Panc1 (cell line): ENCODE results near the gene UIMC1. TPM values are rescaled to one million over a fixed set of nuclear protein-coding genes. Genes with fewer than 3 reads are reported as not detected.

Experiments
- ATAC-seq: fragments of 200-7000 bp; cut with Tn5 transposase; 2 replicates; pipeline ENCODE4 v1.9.1; 2020; ENCODE audit warnings: mild to moderate bottlenecking, moderate library complexity
- BruUV-seq: library from RNA; stranded (reverse); fragments of 400-500 nt; replicated peaks from 2 replicates; lab custom pipeline; 2021; lab: Mats Ljungman, UMichigan
- CTCF ChIA-PET: fragments of 300-600 bp; sonication (Branson Sonifier 250); formaldehyde crosslinking; loops from one replicate; lab custom pipeline; 2022; ENCODE audit warnings: antibody characterized with exemption; lab: Charles Lee
- POLR2A ChIA-PET: fragments of 300-600 bp; sonication (Branson Sonifier 250); formaldehyde crosslinking; loops from one replicate; lab custom pipeline; 2022; ENCODE audit warnings: antibody characterized with exemption; lab: Charles Lee
- DNase-seq: peaks from one replicate; pipeline ENCODE4 v3.0.0-alpha.2; 2010; ENCODE audit warnings: low read depth, low spot score
- H3K27ac ChIP-seq: 2 replicates; pipeline ENCODE4 v1.5.1; 2011; ENCODE audit warnings: mild to moderate bottlenecking, low read length, inconsistent platforms
- H3K27me3 ChIP-seq: fragments of 200-500 bp; sonication (Bioruptor generic); 2 replicates; pipeline ENCODE4 v1.6.0; 2014; ENCODE audit warnings: low read length, inconsistent platforms; ENCODE audit not compliant: control insufficient read depth, insufficient read depth
- H3K36me3 ChIP-seq: fragments of 200-500 bp; sonication (Bioruptor generic); 2 replicates; pipeline ENCODE4 v1.5.1; 2014; ENCODE audit warnings: inconsistent platforms, mild to moderate bottlenecking, low read length, moderate library complexity; ENCODE audit not compliant: control insufficient read depth, insufficient read depth
- H3K4me1 ChIP-seq: 2 replicates; pipeline ENCODE4 v1.5.1; 2011; ENCODE audit warnings: inconsistent platforms, mild to moderate bottlenecking, low read length, moderate library complexity; ENCODE audit not compliant: control insufficient read depth, insufficient read depth
- H3K4me3 ChIP-seq, 2 experiments: 2 replicates each; pipeline ENCODE4 v1.5.1; 2011 to 2012; ENCODE audit warnings: low read depth in 2 of 2, low read length in 2 of 2, mild to moderate bottlenecking in 2 of 2, inconsistent platforms in 1 of 2, moderate library complexity in 1 of 2
- H3K9me3 ChIP-seq: fragments of 200-500 bp; sonication (Bioruptor generic); 2 replicates; pipeline ENCODE4 v1.5.1; 2014; ENCODE audit warnings: low read depth, mild to moderate bottlenecking, inconsistent platforms, low read length, moderate library complexity; ENCODE audit not compliant: control insufficient read depth, insufficient read depth
- POLR2AphosphoS5 ChIP-seq: IDR thresholded peaks from 2 replicates; pipeline ENCODE4 v1.6.1; 2012; ENCODE audit warnings: mild to moderate bottlenecking, low read depth, low read length, moderate library complexity
- SIN3A ChIP-seq: IDR thresholded peaks from 2 replicates; pipeline ENCODE4 v1.6.1; 2012; ENCODE audit warnings: low read depth, mild to moderate bottlenecking, low read length, moderate library complexity, borderline replicate concordance; ENCODE audit not compliant: insufficient read depth
- TCF7L2 ChIP-seq: IDR thresholded peaks from 2 replicates; pipeline ENCODE4 v1.6.1; 2011; ENCODE audit warnings: mild to moderate bottlenecking, low read depth, low read length, inconsistent platforms
- in situ Hi-C: cut with HindIII; loops from 2 replicates; pipeline ENCODE4 v1.10.0; 2016; ENCODE audit warnings: low sequenced_read_pairs, low pct_unique_long_range_greater_than_20kb
- intact Hi-C: fragments of 100-400 bp; cut with micrococcal nuclease; formaldehyde crosslinking; loops from one replicate; pipeline ENCODE4 v1.10.0; 2022; ENCODE audit not compliant: unreplicated experiment
- total RNA-seq: library from RNA; stranded (reverse); gene quantifications from one replicate; pipeline ENCODE4 v1.2.1, GENCODE V29; 2021; ENCODE audit not compliant: unreplicated experiment
- TF ChIP-seq, protein P1 (sequence below), 2 experiments: IDR thresholded peaks; 2 replicates each; pipeline ENCODE4 v1.6.1; 2011 to 2012; ENCODE audit warnings: low read depth in 2 of 2, control low read depth in 1 of 2, low read length in 1 of 2, mild to moderate bottlenecking in 1 of 2, moderate library complexity in 1 of 2; ENCODE audit not compliant: insufficient read depth in 1 of 2
- TF ChIP-seq, protein P2 (sequence below): fragments of 450-650 bp; IDR thresholded peaks from 2 replicates; pipeline ENCODE4 v1.5.1; 2017; ENCODE audit warnings: mild to moderate bottlenecking

UIMC1 gene
- total RNA-seq, 1 experiment from 2014 or later = 37.1 TPM

DNA sequence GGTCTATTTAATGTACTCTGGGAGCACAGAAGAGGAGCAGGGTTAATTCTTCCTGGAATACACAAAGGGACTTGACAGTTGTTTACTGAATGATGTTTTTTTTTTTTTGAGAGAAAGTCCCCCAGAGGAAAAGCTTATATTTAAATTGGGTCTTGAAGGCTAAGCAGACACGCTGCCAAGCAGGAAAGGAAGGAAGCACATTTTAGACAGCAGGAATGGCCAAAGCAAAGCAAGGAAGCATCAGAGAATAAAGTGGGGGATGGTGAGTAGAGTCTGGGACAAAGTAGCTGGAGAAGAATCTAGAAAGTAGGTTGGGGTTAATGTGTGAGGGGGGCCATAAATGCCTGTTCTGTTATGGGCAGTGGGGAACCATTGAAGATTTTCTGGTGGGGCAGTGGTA, 37.4 kb upstream of the UIMC1 start:
- ChIA-PET POLR2A (no interaction called here), CTCF (interaction anchor here (0.7 kb wide), 1 partner anchor 26 kb away, joined by 5 read pairs; no protein-coding TSS in a partner anchor)
- H3K27ac ChIP-seq = no peak overlapping the region
- no TSS peak for BruUV-seq
- no peak overlapping the region for H3K4me3 ChIP-seq
- intact Hi-C loops = no loop called here
- DNase-seq (no peak), ATAC-seq (no peak)
- no peaks in the 10 kb centered on the region for H3K9me3 ChIP-seq
- H3K4me1 ChIP-seq = no peaks in the 10 kb centered on the region
- TF ChIP-seq POLR2AphosphoS5 = no peak
- TF ChIP-seq SIN3A = no peak
- TF ChIP-seq, protein P1, sequence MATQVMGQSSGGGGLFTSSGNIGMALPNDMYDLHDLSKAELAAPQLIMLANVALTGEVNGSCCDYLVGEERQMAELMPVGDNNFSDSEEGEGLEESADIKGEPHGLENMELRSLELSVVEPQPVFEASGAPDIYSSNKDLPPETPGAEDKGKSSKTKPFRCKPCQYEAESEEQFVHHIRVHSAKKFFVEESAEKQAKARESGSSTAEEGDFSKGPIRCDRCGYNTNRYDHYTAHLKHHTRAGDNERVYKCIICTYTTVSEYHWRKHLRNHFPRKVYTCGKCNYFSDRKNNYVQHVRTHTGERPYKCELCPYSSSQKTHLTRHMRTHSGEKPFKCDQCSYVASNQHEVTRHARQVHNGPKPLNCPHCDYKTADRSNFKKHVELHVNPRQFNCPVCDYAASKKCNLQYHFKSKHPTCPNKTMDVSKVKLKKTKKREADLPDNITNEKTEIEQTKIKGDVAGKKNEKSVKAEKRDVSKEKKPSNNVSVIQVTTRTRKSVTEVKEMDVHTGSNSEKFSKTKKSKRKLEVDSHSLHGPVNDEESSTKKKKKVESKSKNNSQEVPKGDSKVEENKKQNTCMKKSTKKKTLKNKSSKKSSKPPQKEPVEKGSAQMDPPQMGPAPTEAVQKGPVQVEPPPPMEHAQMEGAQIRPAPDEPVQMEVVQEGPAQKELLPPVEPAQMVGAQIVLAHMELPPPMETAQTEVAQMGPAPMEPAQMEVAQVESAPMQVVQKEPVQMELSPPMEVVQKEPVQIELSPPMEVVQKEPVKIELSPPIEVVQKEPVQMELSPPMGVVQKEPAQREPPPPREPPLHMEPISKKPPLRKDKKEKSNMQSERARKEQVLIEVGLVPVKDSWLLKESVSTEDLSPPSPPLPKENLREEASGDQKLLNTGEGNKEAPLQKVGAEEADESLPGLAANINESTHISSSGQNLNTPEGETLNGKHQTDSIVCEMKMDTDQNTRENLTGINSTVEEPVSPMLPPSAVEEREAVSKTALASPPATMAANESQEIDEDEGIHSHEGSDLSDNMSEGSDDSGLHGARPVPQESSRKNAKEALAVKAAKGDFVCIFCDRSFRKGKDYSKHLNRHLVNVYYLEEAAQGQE (IDR thresholded peaks at IDR 0.05; ENCODE audit: insufficient read depth in 1 of 2, low read depth in 2 of 2, low read length in 1 of 2) = no peak
- TF ChIP-seq, protein P2, sequence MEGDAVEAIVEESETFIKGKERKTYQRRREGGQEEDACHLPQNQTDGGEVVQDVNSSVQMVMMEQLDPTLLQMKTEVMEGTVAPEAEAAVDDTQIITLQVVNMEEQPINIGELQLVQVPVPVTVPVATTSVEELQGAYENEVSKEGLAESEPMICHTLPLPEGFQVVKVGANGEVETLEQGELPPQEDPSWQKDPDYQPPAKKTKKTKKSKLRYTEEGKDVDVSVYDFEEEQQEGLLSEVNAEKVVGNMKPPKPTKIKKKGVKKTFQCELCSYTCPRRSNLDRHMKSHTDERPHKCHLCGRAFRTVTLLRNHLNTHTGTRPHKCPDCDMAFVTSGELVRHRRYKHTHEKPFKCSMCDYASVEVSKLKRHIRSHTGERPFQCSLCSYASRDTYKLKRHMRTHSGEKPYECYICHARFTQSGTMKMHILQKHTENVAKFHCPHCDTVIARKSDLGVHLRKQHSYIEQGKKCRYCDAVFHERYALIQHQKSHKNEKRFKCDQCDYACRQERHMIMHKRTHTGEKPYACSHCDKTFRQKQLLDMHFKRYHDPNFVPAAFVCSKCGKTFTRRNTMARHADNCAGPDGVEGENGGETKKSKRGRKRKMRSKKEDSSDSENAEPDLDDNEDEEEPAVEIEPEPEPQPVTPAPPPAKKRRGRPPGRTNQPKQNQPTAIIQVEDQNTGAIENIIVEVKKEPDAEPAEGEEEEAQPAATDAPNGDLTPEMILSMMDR = no peak
- no peak for TF ChIP-seq TCF7L2
- in situ Hi-C loops = no loop called here
- no peaks in the 10 kb centered on the region for H3K27me3 ChIP-seq
- H3K36me3 ChIP-seq = peaks cover 2% of the 10 kb centered on the region

DNA sequence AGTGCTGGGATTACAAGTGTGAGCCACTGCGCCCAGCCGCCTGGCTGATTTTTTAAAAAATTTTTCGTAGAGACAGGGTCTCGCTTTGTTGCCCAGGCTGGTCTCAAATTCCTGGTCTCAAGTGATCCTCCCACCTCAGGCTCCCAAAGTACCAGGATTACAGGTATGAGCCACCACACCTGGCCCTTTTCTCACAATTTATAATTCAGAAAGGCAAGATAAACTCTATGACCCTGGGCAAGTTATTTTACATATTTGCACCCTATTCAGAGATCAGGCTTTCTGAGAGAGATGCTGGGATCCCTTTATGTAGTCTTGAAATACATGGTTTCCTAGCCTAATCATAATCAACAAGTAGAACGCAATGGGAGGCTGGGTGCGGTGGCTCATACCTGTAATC, 36.5 kb upstream of the UIMC1 start:
- CTCF ChIA-PET = no interaction called here
- no peak for TF ChIP-seq SIN3A
- TF ChIP-seq, protein P1 (IDR thresholded peaks at IDR 0.05; ENCODE audit: insufficient read depth in 1 of 2, low read depth in 2 of 2, low read length in 1 of 2) = no peak
- TF ChIP-seq TCF7L2 = no peak
- TF ChIP-seq POLR2AphosphoS5 = no peak
- in situ Hi-C loops = no loop called here

More for the DNA sequence above, 36.5 kb upstream of the UIMC1 start:
- H3K27ac ChIP-seq = no peak overlapping the region
- H3K9me3 ChIP-seq = no peaks in the 10 kb centered on the region
- peaks cover 2% of the 10 kb centered on the region for H3K36me3 ChIP-seq
- no peaks in the 10 kb centered on the region for H3K4me1 ChIP-seq
- H3K27me3 ChIP-seq = no peaks in the 10 kb centered on the region
- no peak overlapping the region for H3K4me3 ChIP-seq
- no TSS peak for BruUV-seq
- intact Hi-C loops = no loop called here
- DNase-seq (no peak), ATAC-seq (no peak)
- POLR2A ChIA-PET = no interaction called here
